HFFc6 (cell line): ENCODE measurements around the gene ZNF221. TPM values are rescaled to one million over a fixed set of nuclear protein-coding genes. Genes with fewer than 3 reads are reported as not detected.

ENCODE experiments used
- DNase-seq: peaks from one replicate; pipeline ENCODE4 v3.0.0-alpha.2; 2018
- H3K27ac Mint-ChIP-seq: 2 replicates; pipeline ENCODE4 v1.8.0; 2020; ENCODE audit warnings: mild to moderate bottlenecking, mixed read lengths
- H3K27me3 Mint-ChIP-seq: 2 replicates; pipeline ENCODE4 v1.8.0; 2021; ENCODE audit warnings: mild to moderate bottlenecking, moderate library complexity, mixed read lengths; ENCODE audit not compliant: insufficient read depth
- H3K36me3 Mint-ChIP-seq: 2 replicates; pipeline ENCODE4 v1.8.0; 2021; ENCODE audit warnings: low read depth, mixed read lengths
- H3K4me1 Mint-ChIP-seq: 2 replicates; pipeline ENCODE4 v1.8.0; 2020; ENCODE audit warnings: low read depth, mixed read lengths
- H3K4me3 Mint-ChIP-seq: 2 replicates; pipeline ENCODE4 v1.8.0; 2020; ENCODE audit warnings: mild to moderate bottlenecking, moderate library complexity, mixed read lengths
- H3K9me3 Mint-ChIP-seq: 2 replicates; pipeline ENCODE4 v1.8.0; 2020; ENCODE audit warnings: mild to moderate bottlenecking, mixed read lengths
- total RNA-seq, 6 experiments: library from RNA; stranded (reverse); fragmentation: NEBNext Ultra II Directional; extraction: Animal tissue kit (Norgen Biotek cat#: 25700); gene quantifications; 2 replicates in 1 of 6; 3 replicates in 5 of 6; pipeline ENCODE4 v1.2.3, GENCODE V29; 2021
- TF ChIP-seq, protein P1 (sequence below): fragments of 200-600 bp; sonication (generic); IDR thresholded peaks from 2 replicates; pipeline ENCODE4 v1.5.0; 2021; ENCODE audit warnings: antibody characterized with exemption, mild to moderate bottlenecking

ZNF221 gene
- total RNA-seq, 6 experiments from 2014 or later: 3.6 to 4.3 (median 4.1) TPM

DNA sequence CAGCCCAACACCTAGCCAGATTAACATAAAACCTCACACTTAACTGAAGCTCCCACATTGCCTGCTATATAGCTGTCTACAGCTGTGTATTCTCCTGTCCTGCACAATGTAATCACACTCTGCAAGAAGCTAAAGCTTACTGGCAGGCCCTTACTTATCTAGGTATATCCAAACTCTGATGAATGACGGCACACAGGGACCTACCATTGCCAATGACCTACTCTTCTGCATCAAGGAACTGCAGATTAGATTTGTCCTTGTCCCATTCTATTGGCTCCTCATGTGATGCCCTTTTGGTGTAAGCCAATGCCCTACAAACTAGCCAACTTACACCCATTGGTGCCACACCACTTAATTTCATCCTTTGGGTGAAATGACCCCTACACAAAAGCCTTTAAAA is 42.4 kb upstream of the ZNF221 start:
- Mint-ChIP-seq H3K4me3 (no peak overlapping the region), H3K9me3 (peaks cover 53% of the 10 kb centered on the region), H3K27ac (no peak overlapping the region), H3K4me1 (no peaks in the 10 kb centered on the region), H3K27me3 (no peaks in the 10 kb centered on the region), H3K36me3 (peaks cover 34% of the 10 kb centered on the region)
- TF ChIP-seq, protein P1, sequence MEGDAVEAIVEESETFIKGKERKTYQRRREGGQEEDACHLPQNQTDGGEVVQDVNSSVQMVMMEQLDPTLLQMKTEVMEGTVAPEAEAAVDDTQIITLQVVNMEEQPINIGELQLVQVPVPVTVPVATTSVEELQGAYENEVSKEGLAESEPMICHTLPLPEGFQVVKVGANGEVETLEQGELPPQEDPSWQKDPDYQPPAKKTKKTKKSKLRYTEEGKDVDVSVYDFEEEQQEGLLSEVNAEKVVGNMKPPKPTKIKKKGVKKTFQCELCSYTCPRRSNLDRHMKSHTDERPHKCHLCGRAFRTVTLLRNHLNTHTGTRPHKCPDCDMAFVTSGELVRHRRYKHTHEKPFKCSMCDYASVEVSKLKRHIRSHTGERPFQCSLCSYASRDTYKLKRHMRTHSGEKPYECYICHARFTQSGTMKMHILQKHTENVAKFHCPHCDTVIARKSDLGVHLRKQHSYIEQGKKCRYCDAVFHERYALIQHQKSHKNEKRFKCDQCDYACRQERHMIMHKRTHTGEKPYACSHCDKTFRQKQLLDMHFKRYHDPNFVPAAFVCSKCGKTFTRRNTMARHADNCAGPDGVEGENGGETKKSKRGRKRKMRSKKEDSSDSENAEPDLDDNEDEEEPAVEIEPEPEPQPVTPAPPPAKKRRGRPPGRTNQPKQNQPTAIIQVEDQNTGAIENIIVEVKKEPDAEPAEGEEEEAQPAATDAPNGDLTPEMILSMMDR: no peak
- DNase-seq: no peak

DNA sequence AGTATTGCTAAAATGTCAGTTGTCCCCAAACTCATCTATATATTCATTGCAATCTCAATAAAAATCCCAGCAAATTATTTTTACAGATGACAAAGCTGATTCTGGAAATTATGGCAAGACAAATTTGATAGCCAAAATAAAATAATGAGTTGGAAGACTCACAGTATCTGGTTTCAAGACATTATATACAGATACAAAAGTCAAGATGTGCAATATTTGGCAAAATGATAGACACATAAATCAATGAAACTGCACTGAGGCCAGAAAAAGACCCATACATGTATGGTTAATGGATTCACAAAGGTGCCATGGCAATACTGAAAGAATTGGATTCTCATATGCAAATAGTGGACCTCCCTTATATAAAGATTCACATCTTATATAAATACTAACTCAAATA is 40.1 kb upstream of the ZNF221 start:
- H3K36me3 Mint-ChIP-seq: peaks cover 48% of the 10 kb centered on the region
- peaks cover 61% of the 10 kb centered on the region for H3K9me3 Mint-ChIP-seq
- no peak overlapping the region for H3K27ac Mint-ChIP-seq
- no peaks in the 10 kb centered on the region for H3K4me1 Mint-ChIP-seq
- no peak overlapping the region for H3K4me3 Mint-ChIP-seq
- no peak for DNase-seq
- peaks cover 1% of the 10 kb centered on the region; the same call in 1 of the 2 replicates for H3K27me3 Mint-ChIP-seq
- TF ChIP-seq, protein P1: no peak

DNA sequence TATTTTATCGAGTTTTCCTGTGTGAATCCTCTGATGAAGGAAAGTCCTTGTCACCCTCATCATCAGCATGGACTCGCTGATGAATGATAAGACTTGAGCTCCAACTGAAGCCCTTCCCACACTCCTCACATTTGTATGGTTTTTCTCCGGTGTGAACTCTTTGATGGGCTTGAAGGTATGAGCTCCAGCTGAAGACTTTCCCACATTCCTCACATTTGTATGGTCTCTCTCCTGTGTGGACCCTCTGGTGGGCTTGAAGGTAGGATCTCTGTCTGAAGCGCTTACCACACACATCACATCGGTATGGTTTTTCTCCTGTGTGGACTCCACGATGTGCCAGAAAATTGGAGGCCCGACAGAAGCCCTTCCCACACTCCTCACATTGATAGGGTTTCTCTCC is 37.6 kb upstream of the ZNF221 start:
- TF ChIP-seq, protein P1: no peak
- H3K27ac Mint-ChIP-seq: no peak overlapping the region
- H3K4me1 Mint-ChIP-seq: no peaks in the 10 kb centered on the region
- peaks cover 71% of the 10 kb centered on the region for H3K36me3 Mint-ChIP-seq
- H3K27me3 Mint-ChIP-seq: peaks cover 1% of the 10 kb centered on the region; the same call in 1 of the 2 replicates
- no peak for DNase-seq
- no peak overlapping the region for H3K4me3 Mint-ChIP-seq
- peaks cover 63% of the 10 kb centered on the region for H3K9me3 Mint-ChIP-seq

DNA sequence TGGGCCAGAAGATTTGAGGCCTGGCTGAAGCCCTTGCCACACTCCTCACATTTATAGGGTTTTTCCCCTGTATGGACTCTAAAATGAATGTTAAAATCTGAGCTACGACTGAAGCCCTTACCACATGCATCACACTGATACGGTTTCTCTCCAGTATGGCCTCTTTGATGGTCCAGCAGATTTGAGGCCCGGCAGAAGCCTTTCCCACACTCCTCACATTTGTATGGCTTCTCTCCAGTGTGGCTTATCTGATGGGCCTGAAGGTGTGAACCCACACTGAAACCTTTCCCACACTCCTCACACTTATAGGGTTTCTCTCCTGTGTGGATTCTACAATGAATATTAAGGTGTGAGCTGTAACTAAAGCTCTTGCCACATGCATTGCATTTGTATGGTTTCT is 37.0 kb upstream of the ZNF221 start:
- TF ChIP-seq, protein P1: no peak
- Mint-ChIP-seq H3K27me3 (peaks cover 1% of the 10 kb centered on the region; the same call in 1 of the 2 replicates), H3K4me1 (no peaks in the 10 kb centered on the region), H3K9me3 (peaks cover 63% of the 10 kb centered on the region), H3K36me3 (peaks cover 78% of the 10 kb centered on the region), H3K27ac (no peak overlapping the region), H3K4me3 (no peak overlapping the region)
- no peak for DNase-seq

DNA sequence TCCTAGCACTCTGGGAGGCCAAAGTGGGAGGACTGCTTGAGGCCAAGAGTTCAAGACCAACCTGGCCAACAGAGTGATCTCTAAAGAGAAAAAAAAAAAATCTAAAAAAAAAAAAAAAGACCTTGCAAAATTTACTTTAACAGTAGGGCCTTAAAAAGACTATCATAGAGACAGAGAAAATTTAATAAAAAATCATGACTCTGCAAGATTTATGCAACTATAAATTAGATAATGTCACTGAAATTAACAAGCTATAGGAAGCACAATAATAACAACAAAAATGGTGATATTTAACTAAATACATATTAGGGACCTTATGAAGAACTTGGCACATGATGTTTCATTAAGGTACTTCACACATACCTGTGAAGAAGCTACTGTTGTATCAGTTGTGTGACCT is 27.2 kb upstream of the ZNF221 start:
- Mint-ChIP-seq H3K4me3 (no peak overlapping the region), H3K36me3 (peaks cover 83% of the 10 kb centered on the region), H3K27ac (no peak overlapping the region), H3K4me1 (no peaks in the 10 kb centered on the region), H3K27me3 (no peaks in the 10 kb centered on the region; the same call in 1 of the 2 replicates), H3K9me3 (no peaks in the 10 kb centered on the region)
- TF ChIP-seq, protein P1: no peak
- DNase-seq: no peak

DNA sequence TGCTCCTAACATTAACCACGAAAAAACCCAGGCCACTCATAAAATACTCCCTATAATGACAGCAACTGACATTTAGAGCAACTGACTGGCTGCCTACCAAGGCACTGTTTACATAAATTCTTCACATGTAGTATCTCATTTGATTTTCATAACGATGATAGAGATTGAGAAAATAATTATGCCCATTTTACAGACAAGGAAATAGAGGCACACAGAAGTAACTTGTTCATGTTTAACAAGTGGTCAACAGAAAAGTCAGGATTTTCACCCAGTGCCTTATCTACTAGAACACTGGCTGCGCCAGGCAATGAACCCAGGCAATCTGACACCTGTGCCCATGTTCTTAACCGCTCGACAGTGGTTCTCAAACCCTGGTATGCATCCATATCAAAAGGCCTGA is 22.2 kb upstream of the ZNF221 start:
- Mint-ChIP-seq H3K27ac (no peak overlapping the region), H3K9me3 (no peaks in the 10 kb centered on the region), H3K36me3 (peaks cover 79% of the 10 kb centered on the region), H3K4me3 (no peak overlapping the region), H3K4me1 (peaks cover 2% of the 10 kb centered on the region), H3K27me3 (no peaks in the 10 kb centered on the region)
- TF ChIP-seq, protein P1: no peak
- DNase-seq: no peak
